Middle frontal gyrus (tissue), 1 donor: ENCODE data around the gene TTC33.
"Not testable (repeated sequence)": the region's sequence is repeated elsewhere in the genome, so short reads cannot be mapped to it uniquely, and the experiment has no call there.

ENCODE experiments used
- DNase-seq: peaks from one replicate; pipeline ENCODE4 v3.0.0-alpha.2; 2015; ENCODE audit warnings: low spot score; ENCODE audit errors: extremely low spot score

The TTC33 gene

GRCh38 chr5:40755407-40756365 lies at the start of gene TTC33:
TTC33 (minus strand) TSS chr5:40755961; CDS start chr5:40747018, 8,943 bp downstream.
- peak; percentile 92 for DNase-seq

DNA sequence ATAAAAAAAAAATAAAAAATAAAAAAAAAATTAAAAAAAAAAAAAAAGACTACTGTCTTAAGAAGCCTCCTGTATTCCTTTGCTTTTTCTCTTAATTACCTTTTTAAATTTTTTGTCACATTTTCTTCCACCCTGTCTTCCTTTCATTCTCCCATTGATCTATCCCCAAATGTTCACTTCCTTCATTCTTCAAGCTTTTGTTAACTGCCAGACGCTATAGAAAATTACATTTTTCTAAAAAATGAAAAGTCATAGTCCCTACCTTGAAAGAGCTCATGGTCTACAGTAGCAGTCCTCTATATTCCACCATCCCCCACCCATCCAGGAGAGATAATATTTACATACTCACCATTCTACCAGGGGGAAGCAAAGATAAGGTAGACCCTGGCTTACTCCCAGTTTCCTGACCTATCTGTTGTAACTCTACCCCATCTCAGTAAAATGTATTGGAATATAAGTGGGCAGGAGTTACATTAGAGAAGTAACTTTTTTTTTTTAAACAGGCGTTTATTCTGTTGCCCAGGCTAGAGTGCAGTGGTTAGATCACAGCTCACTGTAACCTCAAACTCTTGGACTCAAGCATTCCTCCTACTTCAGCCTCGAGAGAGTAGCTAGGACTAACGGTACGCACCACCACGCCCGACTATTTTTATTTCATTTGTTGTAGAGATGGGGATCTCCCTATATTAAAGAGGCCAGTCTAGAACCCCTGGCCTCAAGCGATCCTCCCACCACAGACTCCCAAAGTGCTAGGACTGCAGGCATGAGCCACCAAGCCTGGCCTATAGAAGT lies 46.2 kb upstream of the TTC33 start:
- DNase-seq, result no peak

GRCh38 chr5:40799258-40799657 lies 43.5 kb upstream of the TTC33 start:
- DNase-seq, result no peak

DNA sequence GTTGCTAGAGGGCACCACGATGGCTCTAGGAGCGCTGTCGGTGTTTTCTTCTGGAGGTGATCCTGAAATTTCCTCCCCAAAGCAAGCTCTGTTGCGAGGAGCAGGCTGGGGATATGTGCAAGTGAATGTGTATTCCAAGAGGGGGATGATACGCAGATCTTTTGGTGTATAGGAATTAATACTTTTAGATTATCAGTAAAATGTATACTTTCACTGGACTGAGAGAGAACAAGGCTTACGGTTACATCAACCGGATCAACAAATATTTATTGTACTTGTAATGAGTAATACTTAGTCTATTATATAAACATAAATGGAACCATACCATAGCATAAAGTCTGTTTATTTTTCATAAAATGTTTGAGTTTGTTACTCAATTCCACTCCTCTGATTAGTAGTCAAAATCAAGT lies 43.0 kb upstream of the TTC33 start:
- no peak for DNase-seq

GRCh38 chr5:40798012-40798800 lies 42.4 kb upstream of the TTC33 start, which contains the start of gene PRKAA1:
PRKAA1 (minus strand) TSS chr5:40798374; CDS start chr5:40798189, 185 bp downstream.
- DNase-seq, result peak; percentile 71

GRCh38 chr5:40797273-40798011 lies 41.7 kb upstream of the TTC33 start:
- no peak for DNase-seq

- no peak for DNase-seq
Observed at GRCh38 chr5:40796487-40796889, 40.7 kb upstream of the TTC33 start.

GRCh38 chr5:40794877-40795276 lies 39.1 kb upstream of the TTC33 start:
- DNase-seq, result not testable (repeated sequence)

DNA sequence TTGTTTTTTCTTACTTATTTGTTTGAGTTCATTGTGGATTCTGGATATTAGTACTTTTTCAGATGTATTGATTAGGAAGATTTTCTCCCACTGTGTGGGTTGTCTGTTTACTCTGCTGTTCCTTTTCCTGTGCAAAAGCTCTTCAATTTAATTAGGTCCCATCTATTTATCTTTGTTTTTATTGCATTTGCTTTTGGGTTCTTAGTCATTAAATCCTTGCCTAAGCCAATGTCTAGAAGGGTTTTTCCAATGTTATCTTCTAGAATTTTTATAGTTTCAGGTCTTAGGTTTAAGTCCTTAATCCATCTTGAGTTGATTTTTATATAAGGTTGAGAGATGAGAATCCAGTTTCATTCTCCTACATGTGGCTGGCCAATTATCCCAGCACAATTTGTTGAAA lies 38.6 kb upstream of the TTC33 start:
- not testable (repeated sequence) for DNase-seq

DNA sequence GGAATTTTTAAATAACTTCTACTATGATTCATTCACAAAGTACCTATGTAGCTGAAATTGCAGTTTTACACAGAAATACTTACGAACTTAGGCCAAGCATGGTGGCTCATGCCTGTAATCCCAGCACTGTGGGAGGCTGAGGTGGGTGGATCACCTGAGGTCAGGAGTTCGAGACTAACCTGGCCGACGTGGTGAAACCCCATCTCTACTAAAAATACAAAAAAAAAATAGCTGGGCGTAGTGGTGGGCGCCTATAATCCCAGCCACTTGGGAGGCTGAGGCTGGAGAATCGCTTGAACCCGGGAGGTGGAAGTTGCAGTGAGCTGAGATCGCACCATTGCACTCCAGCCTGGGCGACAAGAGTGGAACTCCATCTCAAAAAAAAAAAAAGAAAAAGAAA lies 36.9 kb upstream of the TTC33 start:
- not testable (repeated sequence) for DNase-seq

DNA sequence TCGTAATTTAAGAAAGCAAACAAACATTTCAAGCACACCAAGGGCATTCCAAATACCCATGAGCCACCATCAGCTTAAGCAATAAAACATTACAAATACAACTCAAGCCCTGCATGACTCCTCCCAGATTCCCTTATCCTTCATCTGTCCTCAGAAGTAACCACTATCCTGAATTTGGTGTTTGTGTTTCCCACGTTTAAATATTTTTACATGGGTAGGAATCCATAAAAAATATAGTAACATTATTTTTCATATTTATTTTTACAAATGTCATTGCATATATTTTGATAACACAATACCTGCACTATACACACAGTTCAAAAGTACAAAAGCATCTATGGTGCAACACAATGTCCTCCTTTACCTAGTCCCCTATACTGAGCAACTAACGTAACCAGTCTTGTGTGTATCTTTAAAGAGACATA lies 36.0 kb upstream of the TTC33 start:
- DNase-seq, result no peak

DNA sequence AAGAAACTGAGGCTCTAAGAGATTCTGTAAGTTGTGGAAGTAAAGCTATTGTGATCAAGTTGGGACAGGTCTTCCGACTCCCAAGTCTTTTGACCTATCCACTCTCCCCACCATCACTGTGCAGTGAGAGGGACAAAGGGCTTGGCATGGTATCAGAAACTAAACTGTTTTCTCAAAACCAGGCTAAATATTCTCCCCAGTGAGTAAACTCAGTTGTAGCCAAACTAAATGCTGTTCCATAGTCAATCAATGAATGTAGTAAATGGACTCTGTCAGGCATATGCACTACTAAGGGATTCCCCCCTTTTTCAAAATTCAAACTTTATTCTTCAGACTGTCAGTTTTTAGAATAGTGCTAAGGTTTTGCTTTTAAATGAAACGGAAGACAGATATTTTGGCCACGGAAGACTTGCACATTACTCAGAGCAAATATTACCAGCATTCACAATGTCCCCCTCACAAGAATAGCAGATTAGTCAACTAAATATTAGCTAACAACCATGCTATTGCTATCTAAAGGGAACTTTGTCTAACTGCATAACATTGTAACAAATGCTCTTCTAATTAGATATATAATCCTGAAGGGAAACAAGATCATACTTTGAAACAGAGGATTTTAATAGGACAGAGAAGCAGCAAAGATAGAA lies 35.3 kb upstream of the TTC33 start:
- DNase-seq, result no peak

DNA sequence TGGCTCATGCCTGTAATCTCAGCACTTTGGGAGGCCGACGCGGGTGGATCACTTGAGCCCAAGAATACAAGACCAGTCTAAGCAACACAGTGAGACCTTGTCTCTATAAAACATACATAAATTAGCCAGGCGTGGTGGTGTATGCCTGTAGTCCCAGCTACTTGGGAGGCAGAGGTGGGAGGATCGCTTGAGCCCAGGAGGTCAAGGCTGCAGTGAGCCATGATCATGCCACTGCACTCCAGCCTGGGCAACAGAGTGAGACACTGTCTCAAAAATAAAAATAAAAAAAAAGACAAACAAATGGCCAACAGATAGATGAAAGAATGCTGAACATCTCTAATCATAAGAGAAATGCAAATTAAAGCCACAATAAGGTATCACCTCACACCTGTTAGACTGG lies 33.2 kb upstream of the TTC33 start:
- DNase-seq, result not testable (repeated sequence)

DNA sequence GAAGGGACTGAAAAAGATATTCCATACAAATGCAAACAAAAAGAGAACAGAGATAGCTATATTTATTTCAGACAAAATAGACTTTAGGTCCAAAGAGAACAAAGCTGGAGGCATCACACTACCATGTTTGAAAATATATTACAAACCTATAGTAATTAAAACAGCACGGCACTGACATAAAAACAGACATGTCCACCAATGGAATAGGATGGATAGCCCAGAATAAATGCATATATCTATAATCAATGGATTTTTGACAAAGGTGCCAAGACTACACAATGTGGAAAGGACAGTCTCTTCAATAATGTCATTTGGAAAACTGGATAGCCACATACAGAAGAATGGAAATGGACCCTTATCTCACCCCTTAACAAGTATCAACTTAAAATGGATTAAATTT lies 32.2 kb upstream of the TTC33 start:
- DNase-seq, result no peak

DNA sequence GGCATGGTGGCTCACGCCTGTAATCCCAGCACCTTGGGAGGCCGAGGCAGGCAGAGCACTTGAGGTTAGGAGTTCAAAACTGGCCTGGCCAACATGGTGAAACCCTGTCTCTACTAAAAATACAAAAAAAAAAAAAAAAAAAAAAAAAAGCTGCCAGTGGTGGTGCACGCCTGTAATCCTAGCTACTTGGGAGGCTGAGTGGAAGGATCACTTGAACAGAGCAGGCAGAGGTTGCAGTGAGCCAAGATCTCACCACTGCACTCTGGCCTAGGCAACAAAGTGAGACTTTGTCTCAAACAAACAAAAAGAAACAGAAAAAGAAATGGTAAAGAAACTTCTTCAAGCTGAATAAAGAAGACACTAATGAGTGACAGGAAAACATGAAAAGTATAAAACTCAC lies 30.9 kb upstream of the TTC33 start:
- not testable (repeated sequence) for DNase-seq

DNA sequence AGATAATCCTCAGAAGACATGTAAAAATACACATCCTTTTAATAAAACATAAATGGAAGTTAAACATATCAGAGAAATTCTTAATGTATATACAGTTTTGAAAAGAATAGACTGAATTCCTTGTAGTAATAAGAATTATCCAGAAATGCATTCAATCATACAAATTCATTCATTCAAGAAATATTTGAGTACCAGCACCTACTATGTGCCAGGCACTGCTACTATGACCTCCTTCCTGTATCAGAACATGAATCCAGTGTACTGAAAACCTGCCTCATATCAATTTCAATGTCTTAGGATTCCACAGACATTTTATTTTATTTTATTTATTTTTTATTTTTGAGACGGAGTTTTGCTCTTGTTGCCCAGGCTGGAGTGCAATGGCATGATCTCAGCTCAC lies 29.2 kb upstream of the TTC33 start:
- no peak for DNase-seq

- no peak for DNase-seq
Observed at GRCh38 chr5:40784027-40784653, 28.4 kb upstream of the TTC33 start.

DNA sequence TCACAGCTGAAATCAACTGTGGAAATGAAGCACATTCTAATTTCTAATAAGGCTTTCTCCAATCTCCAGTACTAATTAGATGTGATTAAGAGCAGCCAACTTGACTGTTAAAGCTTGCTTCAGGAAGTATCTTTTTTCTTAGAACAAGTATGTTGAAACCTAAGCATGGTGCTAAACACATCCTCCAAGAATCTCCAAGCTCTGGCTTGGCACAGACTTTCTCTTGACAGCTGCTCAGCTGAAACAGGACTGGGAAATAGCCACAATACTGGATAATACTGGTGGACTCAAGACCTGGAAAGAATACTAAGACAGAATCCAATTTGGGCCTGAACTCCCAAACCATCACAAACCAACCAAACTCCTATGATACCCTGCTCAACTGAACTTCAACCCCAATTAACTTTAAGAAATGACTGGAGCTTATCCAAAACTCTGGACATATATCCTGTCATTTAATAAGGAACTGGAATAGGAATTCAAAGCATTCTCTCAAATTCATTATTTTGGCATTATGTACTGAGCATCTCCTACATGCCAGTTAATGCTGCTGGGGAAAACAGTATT lies 26.2 kb upstream of the TTC33 start:
- no peak for DNase-seq

GRCh38 chr5:40780858-40781257 lies 25.1 kb upstream of the TTC33 start:
- DNase-seq, result no peak
